Endodermal cell (in vitro differentiated cells): ENCODE measurements around the gene ECSCR. TPM values are rescaled to one million over a fixed set of nuclear protein-coding genes. Genes with fewer than 3 reads are reported as not detected.

Source experiments
- DNase-seq: peaks from one replicate; pipeline ENCODE4 v3.0.0-alpha.2; 2017
- H3K27ac ChIP-seq: 2 replicates; pipeline ENCODE4 v1.5.1; 2013; ENCODE audit warnings: mild to moderate bottlenecking, low read depth, low read length, moderate library complexity
- H3K27me3 ChIP-seq: 2 replicates; pipeline ENCODE4 v1.6.1; 2013; ENCODE audit warnings: mild to moderate bottlenecking, low read length, moderate library complexity; ENCODE audit not compliant: insufficient read depth, control insufficient read depth, poor library complexity, severe bottlenecking
- H3K36me3 ChIP-seq: 2 replicates; pipeline ENCODE4 v1.7.0; 2013; ENCODE audit warnings: mild to moderate bottlenecking, low read length, moderate library complexity; ENCODE audit not compliant: control insufficient read depth, insufficient read depth
- H3K4me1 ChIP-seq: one replicate; pipeline ENCODE4 v1.7.0; 2013; ENCODE audit warnings: low read length; ENCODE audit not compliant: control insufficient read depth, insufficient read depth
- H3K4me3 ChIP-seq: 2 replicates; pipeline ENCODE4 v1.5.1; 2013; ENCODE audit warnings: mild to moderate bottlenecking, low read length, moderate library complexity
- H3K9ac ChIP-seq: 2 replicates; pipeline ENCODE4 v1.6.1; 2013; ENCODE audit warnings: mild to moderate bottlenecking, low read length, moderate library complexity; ENCODE audit not compliant: poor library complexity, severe bottlenecking; ENCODE audit errors: extremely low read depth
- H3K9me3 ChIP-seq: 2 replicates; pipeline ENCODE4 v1.6.1; 2013; ENCODE audit warnings: mild to moderate bottlenecking, low read length, moderate library complexity; ENCODE audit not compliant: control insufficient read depth
- H3K27ac Mint-ChIP-seq: 2 replicates; pipeline ENCODE4 v1.8.0; 2020; ENCODE audit warnings: mixed read lengths
- H3K27me3 Mint-ChIP-seq: 2 replicates; pipeline ENCODE4 v1.8.0; 2021; ENCODE audit warnings: mild to moderate bottlenecking, mixed read lengths; ENCODE audit not compliant: insufficient read depth
- H3K36me3 Mint-ChIP-seq: 2 replicates; pipeline ENCODE4 v1.8.0; 2020; ENCODE audit warnings: low read depth, mixed read lengths
- H3K4me1 Mint-ChIP-seq: 2 replicates; pipeline ENCODE4 v1.8.0; 2020; ENCODE audit warnings: mixed read lengths
- H3K4me3 Mint-ChIP-seq: 2 replicates; pipeline ENCODE4 v1.8.0; 2020; ENCODE audit warnings: mild to moderate bottlenecking, moderate library complexity, mixed read lengths
- H3K9me3 Mint-ChIP-seq: 2 replicates; pipeline ENCODE4 v1.8.0; 2020; ENCODE audit warnings: mild to moderate bottlenecking, mixed read lengths
- CTCF ChIP-seq: fragments of 200-600 bp; sonication (generic); conservative IDR thresholded peaks from 2 replicates; pipeline ENCODE4 v1.5.0; 2021; ENCODE audit warnings: antibody characterized with exemption, mild to moderate bottlenecking
- WGBS, 2 experiments: methylation state at CpG; one replicate each; pipeline versions ENCODE4 v1.1.5 to v1.1.7; 2013; ENCODE audit warnings: missing lambda C conversion rate in 2 of 2, mixed read lengths in 1 of 2; ENCODE audit not compliant: insufficient coverage in 1 of 2, insufficient read length in 1 of 2; 5-methylcytosine and 5-hydroxymethylcytosine counted together
- total RNA-seq, 2 donors: library from RNA; stranded (reverse); fragmentation: NEBNext Ultra II Directional in 1 of 2; extraction: Animal tissue kit (Norgen Biotek cat#: 25700) in 1 of 2; gene quantifications; 2 replicates in 1 of 2; 3 replicates in 1 of 2; pipeline ENCODE4 v1.2.1, GENCODE V29; 2021

Gene ECSCR
- total RNA-seq, 2 donors from 2014 or later: 0.62 TPM; not detected in 1

GRCh38 chr5:139431706-139432105 is 30.8 kb downstream of the ECSCR start:
- H3K36me3 Mint-ChIP-seq: peaks cover 39% of the 10 kb centered on the region
- H3K9me3 Mint-ChIP-seq: no peaks in the 10 kb centered on the region
- H3K27me3 Mint-ChIP-seq: no peaks in the 10 kb centered on the region
- no peaks in the 10 kb centered on the region for H3K9me3 ChIP-seq
- H3K27ac ChIP-seq: no peak overlapping the region
- H3K27ac Mint-ChIP-seq: no peak overlapping the region
- no peak for DNase-seq
- TF ChIP-seq CTCF: no peak
- no peaks in the 10 kb centered on the region for H3K4me1 ChIP-seq
- WGBS, 2 experiments: 92% methylated on average over 1 of the region's 1 CpG; no CpG with 5 or more reads in 1 of the 2 experiments
- no peaks in the 10 kb centered on the region for H3K27me3 ChIP-seq
- no peak overlapping the region for H3K4me3 ChIP-seq
- peaks cover 1% of the 10 kb centered on the region for H3K36me3 ChIP-seq
- H3K9ac ChIP-seq: no peak overlapping the region
- H3K4me3 Mint-ChIP-seq: no peak overlapping the region
- no peaks in the 10 kb centered on the region for H3K4me1 Mint-ChIP-seq

GRCh38 chr5:139430015-139430414 is 32.5 kb downstream of the ECSCR start:
- no peaks in the 10 kb centered on the region for H3K9me3 Mint-ChIP-seq
- Histone ChIP-seq H3K27me3 (no peaks in the 10 kb centered on the region), H3K4me3 (no peak overlapping the region), H3K9me3 (no peaks in the 10 kb centered on the region), H3K9ac (no peak overlapping the region), H3K27ac (no peak overlapping the region), H3K4me1 (no peaks in the 10 kb centered on the region), H3K36me3 (no peaks in the 10 kb centered on the region)
- no peaks in the 10 kb centered on the region for H3K27me3 Mint-ChIP-seq
- H3K36me3 Mint-ChIP-seq: peaks cover 44% of the 10 kb centered on the region
- DNase-seq: no peak
- WGBS, 2 experiments: 100% methylated on average over 1 to 2 of the region's 2 CpGs
- H3K27ac Mint-ChIP-seq: no peak overlapping the region
- H3K4me1 Mint-ChIP-seq: no peaks in the 10 kb centered on the region
- H3K4me3 Mint-ChIP-seq: no peak overlapping the region
- TF ChIP-seq CTCF: no peak

- no peaks in the 10 kb centered on the region for H3K9me3 ChIP-seq
- H3K4me3 ChIP-seq: no peak overlapping the region
- 94% methylated on average over 7 to 8 of the region's 8 CpGs for WGBS, 2 experiments
- TF ChIP-seq CTCF: no peak
- Mint-ChIP-seq H3K9me3 (no peaks in the 10 kb centered on the region), H3K27me3 (no peaks in the 10 kb centered on the region), H3K27ac (no peak overlapping the region), H3K4me3 (no peak overlapping the region), H3K36me3 (peaks cover 52% of the 10 kb centered on the region), H3K4me1 (peaks cover 4% of the 10 kb centered on the region)
- no peak overlapping the region for H3K9ac ChIP-seq
- H3K4me1 ChIP-seq: no peaks in the 10 kb centered on the region
- no peak overlapping the region for H3K27ac ChIP-seq
- H3K27me3 ChIP-seq: no peaks in the 10 kb centered on the region
- peaks cover 8% of the 10 kb centered on the region for H3K36me3 ChIP-seq
- no peak for DNase-seq
Observed at GRCh38 chr5:139426203-139426885, 36.2 kb downstream of the ECSCR start.
